Left ventricle myocardium inferior (tissue), 1 donor: Measurements from ENCODE around the gene MPP1. TPM values are rescaled to one million over a fixed set of nuclear protein-coding genes. Genes with fewer than 3 reads are reported as not detected.

Experiments used
- DNase-seq: peaks from one replicate; pipeline ENCODE4 v3.0.0-alpha.2; 2020
- H3K27ac ChIP-seq: fragments of 200-600 bp; replicated peaks from 2 replicates; pipeline ENCODE4 v1.8.0; 2021
- H3K27me3 ChIP-seq: fragments of 200-600 bp; 2 replicates; pipeline ENCODE4 v1.8.0; 2021; ENCODE audit warnings: low read depth
- H3K36me3 ChIP-seq: fragments of 200-600 bp; 2 replicates; pipeline ENCODE4 v1.8.0; 2021
- H3K4me1 ChIP-seq: fragments of 200-600 bp; 2 replicates; pipeline ENCODE4 v1.8.0; 2021
- H3K4me3 ChIP-seq: fragments of 200-600 bp; 2 replicates; pipeline ENCODE4 v1.8.0; 2021; ENCODE audit warnings: mild to moderate bottlenecking, moderate library complexity
- H3K9me3 ChIP-seq: fragments of 200-600 bp; replicated peaks from 2 replicates; pipeline ENCODE4 v1.8.0; 2021
- CTCF ChIP-seq: fragments of 200-600 bp; IDR thresholded peaks from 2 replicates; pipeline ENCODE4 v1.8.0; 2021; ENCODE audit warnings: antibody characterized with exemption, mild to moderate bottlenecking, borderline replicate concordance
- intact Hi-C: fragments of 100-400 bp; cut with micrococcal nuclease; formaldehyde crosslinking; loops from one replicate; pipeline ENCODE4 v1.11.0; 2022
- total RNA-seq: library from RNA; stranded (reverse); fragmentation: NEBNext Ultra II Directional; extraction: Animal tissue kit (Norgen Biotek cat#: 25700); gene quantifications from one replicate; pipeline ENCODE4 v1.2.1, GENCODE V29; 2021
- donor health status: DM: no; HTN: yes; CAD: no; lungs with severe emphysema.

MPP1 gene
- total RNA-seq, 1 donor from 2014 or later: 32.9 TPM

GRCh38 chrX:154775419-154776349 is 29.6 kb downstream of the MPP1 start:
- intact Hi-C loops: no loop called here
- TF ChIP-seq CTCF: no peak
- H3K4me3 ChIP-seq: no peak overlapping the region

GRCh38 chrX:154774622-154775021 is 30.7 kb downstream of the MPP1 start:
- peaks cover 61% of the 10 kb centered on the region for H3K36me3 ChIP-seq

More at GRCh38 chrX:154775419-154776349, 29.6 kb downstream of the MPP1 start:
- Histone ChIP-seq H3K27ac (no peak overlapping the region), H3K9me3 (no peaks in the 10 kb centered on the region), H3K36me3 (peaks cover 53% of the 10 kb centered on the region), H3K4me1 (peaks cover 4% of the 10 kb centered on the region), H3K27me3 (no peaks in the 10 kb centered on the region)
- peak; percentile 18 for DNase-seq

GRCh38 chrX:154762537-154763296 is 42.6 kb downstream of the MPP1 start, which contains the start of gene DKC1:
Gene DKC1, plus strand, starts transcription at chrX:154762864. Its CDS starts 102 bp downstream, at chrX:154762966.
- H3K9me3 ChIP-seq: no peaks in the 10 kb centered on the region
- H3K4me3 ChIP-seq: peak within 1 kb of the TSS; percentile 82
- TF ChIP-seq CTCF: peak; percentile 31
- no peaks in the 10 kb centered on the region for H3K27me3 ChIP-seq
- peaks cover 24% of the 10 kb centered on the region for H3K4me1 ChIP-seq
- peak within 1 kb of the TSS; percentile 86 for H3K27ac ChIP-seq
- DNase-seq: peak; percentile 95
- H3K36me3 ChIP-seq: peaks cover 21% of the 10 kb centered on the region
- intact Hi-C loops: no loop called here

More at GRCh38 chrX:154774622-154775021, 30.7 kb downstream of the MPP1 start:
- Histone ChIP-seq H3K27ac (no peak overlapping the region), H3K27me3 (no peaks in the 10 kb centered on the region), H3K4me3 (no peak overlapping the region), H3K9me3 (no peaks in the 10 kb centered on the region), H3K4me1 (peaks cover 4% of the 10 kb centered on the region)
- TF ChIP-seq CTCF: no peak
- intact Hi-C loops: no loop called here
- no peak for DNase-seq

- H3K27me3 ChIP-seq: no peaks in the 10 kb centered on the region
- peaks cover 18% of the 10 kb centered on the region for H3K36me3 ChIP-seq
- H3K4me3 ChIP-seq: peak overlapping the region; percentile 82
- intact Hi-C loops: no loop called here
- H3K9me3 ChIP-seq: no peaks in the 10 kb centered on the region
- TF ChIP-seq CTCF: no peak
- H3K4me1 ChIP-seq: peaks cover 24% of the 10 kb centered on the region
- H3K27ac ChIP-seq: peak overlapping the region; percentile 86
- no peak for DNase-seq
Measured at GRCh38 chrX:154761977-154762536, 43.2 kb downstream of the MPP1 start.

GRCh38 chrX:154758696-154759095 is 46.6 kb downstream of the MPP1 start:
- Histone ChIP-seq H3K27ac (no peak overlapping the region), H3K27me3 (no peaks in the 10 kb centered on the region), H3K36me3 (no peaks in the 10 kb centered on the region), H3K4me1 (peaks cover 15% of the 10 kb centered on the region), H3K4me3 (no peak overlapping the region), H3K9me3 (no peaks in the 10 kb centered on the region)
- TF ChIP-seq CTCF: no peak
- DNase-seq: no peak
- intact Hi-C loops: no loop called here
